ENCODE results near the gene CIB4. TPM values are rescaled to one million over a fixed set of nuclear protein-coding genes. Genes with fewer than 3 reads are reported as not detected.

The CIB4 gene
- total and polyA plus RNA-seq, 2 donors = not detected

- no peak overlapping the region for H3K4me3 ChIP-seq (ENCODE audit: low read depth, low read length)
Observed at GRCh38 chr2:26630669-26631360, 10.4 kb downstream of the CIB4 start.

GRCh38 chr2:26630235-26630634 is 10.9 kb downstream of the CIB4 start:
- Histone ChIP-seq H3K4me3 (ENCODE audit: low read depth, low read length) (no peak overlapping the region), H3K4me1 (ENCODE audit: insufficient read depth) (no peaks in the 10 kb centered on the region), H3K36me3 (ENCODE audit: insufficient read depth) (no peaks in the 10 kb centered on the region), H3K27ac (ENCODE audit: low read depth) (no peak overlapping the region)
- 95% methylated on average over 4 of the region's 4 CpGs for WGBS
- DNase-seq (ENCODE audit: extremely low spot score) = no peak

More at GRCh38 chr2:26630669-26631360, 10.4 kb downstream of the CIB4 start:
- 77% methylated on average over 10 of the region's 10 CpGs for WGBS
- H3K4me1 ChIP-seq (ENCODE audit: insufficient read depth) = no peaks in the 10 kb centered on the region
- H3K27ac ChIP-seq (ENCODE audit: low read depth) = no peak overlapping the region
- no peak for DNase-seq (ENCODE audit: extremely low spot score)
- no peaks in the 10 kb centered on the region for H3K36me3 ChIP-seq (ENCODE audit: insufficient read depth)

GRCh38 chr2:26629751-26630150 is 11.4 kb downstream of the CIB4 start:
- Histone ChIP-seq H3K4me3 (ENCODE audit: low read depth, low read length) (no peak overlapping the region), H3K4me1 (ENCODE audit: insufficient read depth) (no peaks in the 10 kb centered on the region), H3K27ac (ENCODE audit: low read depth) (no peak overlapping the region), H3K36me3 (ENCODE audit: insufficient read depth) (no peaks in the 10 kb centered on the region)
- 89% methylated on average over 10 of the region's 10 CpGs for WGBS
- DNase-seq (ENCODE audit: extremely low spot score) = no peak

- no peak overlapping the region for H3K27ac ChIP-seq (ENCODE audit: low read depth)
- DNase-seq (ENCODE audit: extremely low spot score) = no peak
- WGBS = 91% methylated on average over 5 of the region's 5 CpGs
- H3K36me3 ChIP-seq (ENCODE audit: insufficient read depth) = no peaks in the 10 kb centered on the region
- H3K4me3 ChIP-seq (ENCODE audit: low read depth, low read length) = no peak overlapping the region
- no peaks in the 10 kb centered on the region for H3K4me1 ChIP-seq (ENCODE audit: insufficient read depth)
Observed at GRCh38 chr2:26629346-26629630, 11.9 kb downstream of the CIB4 start.

GRCh38 chr2:26628561-26629345 is 12.4 kb downstream of the CIB4 start:
- 91% methylated on average over 9 of the region's 9 CpGs for WGBS
- no peak for DNase-seq (ENCODE audit: extremely low spot score)
- no peaks in the 10 kb centered on the region for H3K36me3 ChIP-seq (ENCODE audit: insufficient read depth)

GRCh38 chr2:26627350-26628105 is 13.6 kb downstream of the CIB4 start:
- WGBS = 86% methylated on average over 10 of the region's 10 CpGs
- no peak for DNase-seq (ENCODE audit: extremely low spot score)

More at GRCh38 chr2:26628561-26629345, 12.4 kb downstream of the CIB4 start:
- Histone ChIP-seq H3K4me3 (ENCODE audit: low read depth, low read length) (no peak overlapping the region), H3K4me1 (ENCODE audit: insufficient read depth) (no peaks in the 10 kb centered on the region), H3K27ac (ENCODE audit: low read depth) (no peak overlapping the region)

GRCh38 chr2:26626606-26627005 is 14.6 kb downstream of the CIB4 start:
- no peaks in the 10 kb centered on the region for H3K4me1 ChIP-seq (ENCODE audit: insufficient read depth)
- H3K27ac ChIP-seq (ENCODE audit: low read depth) = no peak overlapping the region
- no peak overlapping the region for H3K4me3 ChIP-seq (ENCODE audit: low read depth, low read length)
- H3K36me3 ChIP-seq (ENCODE audit: insufficient read depth) = no peaks in the 10 kb centered on the region
- WGBS = 96% methylated on average over 3 of the region's 3 CpGs
- no peak for DNase-seq (ENCODE audit: extremely low spot score)

More at GRCh38 chr2:26627350-26628105, 13.6 kb downstream of the CIB4 start:
- H3K36me3 ChIP-seq (ENCODE audit: insufficient read depth) = no peaks in the 10 kb centered on the region
- H3K4me3 ChIP-seq (ENCODE audit: low read depth, low read length) = no peak overlapping the region
- no peak overlapping the region for H3K27ac ChIP-seq (ENCODE audit: low read depth)
- H3K4me1 ChIP-seq (ENCODE audit: insufficient read depth) = no peaks in the 10 kb centered on the region

- WGBS = 41% methylated on average over 19 of the region's 19 CpGs
- no peak overlapping the region for H3K4me3 ChIP-seq (ENCODE audit: low read depth, low read length)
- H3K4me1 ChIP-seq (ENCODE audit: insufficient read depth) = no peaks in the 10 kb centered on the region
- peak overlapping the region; percentile 49 for H3K27ac ChIP-seq (ENCODE audit: low read depth)
- no peak for DNase-seq (ENCODE audit: extremely low spot score)
- H3K36me3 ChIP-seq (ENCODE audit: insufficient read depth) = no peaks in the 10 kb centered on the region
Observed at GRCh38 chr2:26623541-26624495, 17.3 kb downstream of the CIB4 start.

GRCh38 chr2:26621469-26622199 is 19.5 kb downstream of the CIB4 start:
- WGBS = 95% methylated on average over 5 of the region's 5 CpGs
- H3K27ac ChIP-seq (ENCODE audit: low read depth) = no peak overlapping the region

GRCh38 chr2:26620031-26620605 is 21.0 kb downstream of the CIB4 start:
- 70% methylated on average over 14 of the region's 14 CpGs for WGBS
- H3K36me3 ChIP-seq (ENCODE audit: insufficient read depth) = no peaks in the 10 kb centered on the region
- no peak for DNase-seq (ENCODE audit: extremely low spot score)

More at GRCh38 chr2:26621469-26622199, 19.5 kb downstream of the CIB4 start:
- DNase-seq (ENCODE audit: extremely low spot score) = no peak
- Histone ChIP-seq H3K4me3 (ENCODE audit: low read depth, low read length) (no peak overlapping the region), H3K4me1 (ENCODE audit: insufficient read depth) (no peaks in the 10 kb centered on the region), H3K36me3 (ENCODE audit: insufficient read depth) (no peaks in the 10 kb centered on the region)

GRCh38 chr2:26619521-26619951 is 21.6 kb downstream of the CIB4 start:
- DNase-seq (ENCODE audit: extremely low spot score) = no peak
- Histone ChIP-seq H3K27ac (ENCODE audit: low read depth) (no peak overlapping the region), H3K4me3 (ENCODE audit: low read depth, low read length) (no peak overlapping the region), H3K36me3 (ENCODE audit: insufficient read depth) (no peaks in the 10 kb centered on the region), H3K4me1 (ENCODE audit: insufficient read depth) (no peaks in the 10 kb centered on the region)
- WGBS = 73% methylated on average over 8 of the region's 8 CpGs

More at GRCh38 chr2:26620031-26620605, 21.0 kb downstream of the CIB4 start:
- Histone ChIP-seq H3K4me1 (ENCODE audit: insufficient read depth) (no peaks in the 10 kb centered on the region), H3K4me3 (ENCODE audit: low read depth, low read length) (no peak overlapping the region), H3K27ac (ENCODE audit: low read depth) (no peak overlapping the region)

GRCh38 chr2:26619096-26619495 is 22.1 kb downstream of the CIB4 start:
- H3K27ac ChIP-seq (ENCODE audit: low read depth) = no peak overlapping the region
- H3K4me3 ChIP-seq (ENCODE audit: low read depth, low read length) = no peak overlapping the region
- 85% methylated on average over 11 of the region's 11 CpGs for WGBS
- no peaks in the 10 kb centered on the region for H3K4me1 ChIP-seq (ENCODE audit: insufficient read depth)
- no peaks in the 10 kb centered on the region for H3K36me3 ChIP-seq (ENCODE audit: insufficient read depth)
- DNase-seq (ENCODE audit: extremely low spot score) = no peak

Measured in urinary bladder (tissue), 4 donors.